Activated T-cell treated with anti-CD3 and anti-CD28 coated beads, Interleukin-2, amount 50 U/mL, for 4 hours (primary cell): Measurements from ENCODE around the gene TGFB2. TPM values are rescaled to one million over a fixed set of nuclear protein-coding genes. Genes with fewer than 3 reads are reported as not detected.

Experiments used
- ATAC-seq, 2 donors: fragments of 200-7000 bp; cut with Tn5 transposase; one replicate each; pipeline ENCODE4 v1.10.0; 2021
- DNase-seq: peaks from one replicate; pipeline ENCODE4 v3.0.0-alpha.2; 2020
- H3K27me3 Mint-ChIP-seq: one replicate; pipeline ENCODE4 v1.8.0; 2021; ENCODE audit warnings: low read depth, mixed read lengths
- H3K36me3 Mint-ChIP-seq: one replicate; pipeline ENCODE4 v1.8.0; 2022; ENCODE audit warnings: mixed read lengths; ENCODE audit not compliant: insufficient read depth
- H3K4me1 Mint-ChIP-seq: one replicate; pipeline ENCODE4 v1.8.0; 2021; ENCODE audit warnings: low read depth, mixed read lengths
- H3K4me3 Mint-ChIP-seq: one replicate; pipeline ENCODE4 v1.8.0; 2021; ENCODE audit warnings: mild to moderate bottlenecking, moderate library complexity, mixed read lengths
- H3K9me3 Mint-ChIP-seq: one replicate; pipeline ENCODE4 v1.8.0; 2021; ENCODE audit warnings: mixed read lengths
- total RNA-seq, 3 donors: library from RNA; stranded (reverse); gene quantifications; one replicate each; pipeline ENCODE4 v1.2.1, GENCODE V29; 2021

The TGFB2 gene
- total RNA-seq, 3 donors from 2014 or later: not detected

DNA sequence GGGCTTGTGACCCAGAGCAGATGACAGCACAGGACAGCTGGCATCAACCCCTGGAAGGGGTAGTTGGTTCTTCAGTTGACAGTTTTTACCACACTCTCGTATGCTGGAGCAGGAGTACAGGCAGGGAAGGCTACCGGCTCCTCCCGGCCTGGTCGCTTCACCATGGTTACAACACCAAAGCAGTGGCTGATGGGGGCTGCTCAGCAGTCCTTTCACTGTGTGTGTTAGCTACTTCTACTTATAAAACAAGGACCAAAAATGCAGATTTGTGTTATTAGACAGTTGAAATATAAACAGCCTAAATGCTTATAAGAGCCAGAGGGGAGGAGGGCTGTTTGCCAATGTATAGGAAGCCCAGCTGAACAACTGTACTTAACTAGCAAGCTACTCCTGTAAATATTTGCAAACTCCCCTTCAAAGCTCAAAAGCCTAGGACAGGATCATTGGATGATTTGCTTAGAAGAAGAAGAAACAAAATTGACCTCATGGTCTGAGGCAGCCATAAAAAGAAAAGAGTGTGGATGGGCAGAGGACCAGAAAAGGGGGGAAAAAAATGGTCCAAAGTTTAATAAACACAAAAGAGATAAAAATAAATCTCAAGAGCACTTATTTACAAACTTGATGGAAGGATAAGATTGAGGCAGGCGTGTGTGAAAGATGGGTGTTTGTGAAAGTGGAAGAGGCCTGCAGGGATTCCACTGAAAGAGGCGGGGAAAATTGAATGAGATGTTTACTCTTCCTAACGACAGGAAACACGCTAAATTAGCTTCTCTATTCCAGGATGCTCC, 57.1 kb downstream of the TGFB2 start:
- H3K4me3 Mint-ChIP-seq: no peak overlapping the region
- ATAC-seq (no peak), DNase-seq (no peak)
- no peaks in the 10 kb centered on the region for H3K4me1 Mint-ChIP-seq
- H3K36me3 Mint-ChIP-seq: no peaks in the 10 kb centered on the region
- no peaks in the 10 kb centered on the region for H3K9me3 Mint-ChIP-seq
- H3K27me3 Mint-ChIP-seq: peaks cover 3% of the 10 kb centered on the region

DNA sequence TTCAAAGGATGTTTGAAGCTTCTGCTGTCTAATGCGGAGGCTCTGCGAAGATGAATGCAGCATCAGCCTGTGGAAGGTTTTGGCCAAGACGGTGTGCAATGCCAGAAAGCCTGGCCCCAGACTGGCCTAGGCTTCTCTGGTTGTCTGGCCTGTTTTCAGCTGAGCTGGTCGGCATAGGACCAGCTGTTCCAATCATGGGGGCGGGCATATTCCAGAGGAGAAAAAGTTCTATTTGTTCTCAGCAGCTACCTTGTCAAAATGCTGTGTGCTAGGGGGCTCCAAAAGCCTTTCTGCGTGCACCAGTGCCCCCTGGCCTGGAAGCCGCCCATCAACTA, 57.6 kb downstream of the TGFB2 start:
- Mint-ChIP-seq H3K36me3 (no peaks in the 10 kb centered on the region), H3K27me3 (peaks cover 2% of the 10 kb centered on the region), H3K4me1 (no peaks in the 10 kb centered on the region), H3K9me3 (no peaks in the 10 kb centered on the region), H3K4me3 (no peak overlapping the region)
- DNase-seq (no peak), ATAC-seq (no peak)

DNA sequence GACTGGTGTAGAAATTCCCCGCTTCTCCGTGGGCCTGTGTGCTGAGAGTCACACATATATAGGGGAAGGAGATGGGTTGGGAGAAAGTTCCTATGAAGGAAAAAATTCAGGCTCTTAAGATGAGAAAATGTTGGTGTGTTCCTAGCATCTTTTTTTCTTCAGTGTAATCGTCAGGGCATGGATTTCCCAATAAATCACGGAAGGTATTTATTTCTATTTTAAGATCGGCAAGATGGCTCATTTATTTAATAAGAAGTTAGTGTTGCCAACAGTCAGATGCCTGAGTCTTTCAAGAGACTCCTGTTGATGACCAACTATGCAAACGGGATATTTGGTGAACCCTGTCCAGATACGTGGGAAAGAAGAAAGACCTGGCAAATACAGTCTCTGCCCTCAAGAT, 58.2 kb downstream of the TGFB2 start:
- Mint-ChIP-seq H3K4me3 (no peak overlapping the region), H3K9me3 (no peaks in the 10 kb centered on the region), H3K36me3 (no peaks in the 10 kb centered on the region), H3K4me1 (no peaks in the 10 kb centered on the region), H3K27me3 (peaks cover 2% of the 10 kb centered on the region)
- ATAC-seq: no peak
- no peak for DNase-seq

DNA sequence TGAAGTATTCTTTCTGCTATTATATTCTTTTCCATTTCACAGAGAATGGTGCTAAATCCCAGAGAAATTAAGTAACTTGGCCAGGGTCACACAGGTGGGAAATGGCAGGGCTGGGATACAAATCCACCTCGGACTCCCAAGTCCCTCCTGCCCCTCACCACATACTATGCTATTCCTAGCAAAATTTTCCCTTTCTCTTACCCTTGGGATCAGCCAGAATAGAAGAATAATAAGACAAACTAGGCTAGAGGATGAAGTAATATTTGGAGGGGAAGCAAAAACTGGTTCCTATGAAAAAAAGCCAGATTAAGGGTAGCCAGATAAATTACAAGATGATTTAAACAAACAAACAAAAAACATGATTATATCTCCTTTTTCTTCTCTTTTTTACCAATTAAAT, 62.5 kb downstream of the TGFB2 start:
- no peaks in the 10 kb centered on the region for H3K9me3 Mint-ChIP-seq
- DNase-seq: no peak
- H3K27me3 Mint-ChIP-seq: no peaks in the 10 kb centered on the region
- no peak for ATAC-seq
- no peaks in the 10 kb centered on the region for H3K4me1 Mint-ChIP-seq
- no peak overlapping the region for H3K4me3 Mint-ChIP-seq
- no peaks in the 10 kb centered on the region for H3K36me3 Mint-ChIP-seq

DNA sequence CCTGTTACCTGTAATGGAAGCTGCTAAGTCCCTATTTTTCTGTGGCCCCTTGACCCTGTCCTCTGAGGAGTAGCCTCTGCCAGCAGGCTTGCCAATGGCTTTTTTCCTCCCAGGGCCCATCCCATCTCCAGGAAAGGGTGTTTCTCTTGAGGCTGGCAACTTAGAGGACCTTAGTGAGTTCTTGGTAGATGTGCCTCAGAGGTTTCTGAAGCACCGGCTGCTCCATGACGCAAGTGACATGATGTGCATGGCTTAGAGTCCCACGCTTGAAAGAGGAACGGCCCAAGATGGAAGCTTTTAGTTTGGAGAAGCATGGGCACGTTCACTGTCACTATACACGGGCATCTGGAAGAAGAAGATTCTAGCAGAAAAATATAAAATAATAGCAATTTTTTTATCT, 63.0 kb downstream of the TGFB2 start:
- ATAC-seq (no peak), DNase-seq (no peak)
- H3K27me3 Mint-ChIP-seq: no peaks in the 10 kb centered on the region
- no peaks in the 10 kb centered on the region for H3K9me3 Mint-ChIP-seq
- H3K4me3 Mint-ChIP-seq: no peak overlapping the region
- no peaks in the 10 kb centered on the region for H3K36me3 Mint-ChIP-seq
- no peaks in the 10 kb centered on the region for H3K4me1 Mint-ChIP-seq

DNA sequence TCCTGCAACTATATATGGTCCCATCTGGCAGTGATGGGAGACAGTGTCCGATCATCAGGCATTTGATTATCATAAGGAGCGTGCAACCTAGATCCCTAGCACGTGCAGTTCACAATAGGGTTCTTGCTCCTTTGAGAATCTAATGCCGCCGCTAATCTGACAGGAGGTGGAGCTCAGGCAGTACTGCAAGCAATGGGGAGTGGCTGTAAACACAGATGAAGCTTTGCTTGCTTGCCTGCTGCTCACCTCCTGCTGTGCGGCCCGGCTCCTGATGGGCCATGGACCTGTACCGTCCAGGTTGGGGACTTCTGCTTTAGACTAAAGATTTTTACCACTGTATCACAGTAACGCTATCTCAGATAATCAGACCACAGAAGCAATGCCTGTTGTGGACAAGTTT, 63.8 kb downstream of the TGFB2 start:
- no peaks in the 10 kb centered on the region for H3K4me1 Mint-ChIP-seq
- H3K9me3 Mint-ChIP-seq: no peaks in the 10 kb centered on the region
- no peaks in the 10 kb centered on the region for H3K27me3 Mint-ChIP-seq
- DNase-seq (no peak), ATAC-seq (no peak)
- no peaks in the 10 kb centered on the region for H3K36me3 Mint-ChIP-seq
- no peak overlapping the region for H3K4me3 Mint-ChIP-seq

DNA sequence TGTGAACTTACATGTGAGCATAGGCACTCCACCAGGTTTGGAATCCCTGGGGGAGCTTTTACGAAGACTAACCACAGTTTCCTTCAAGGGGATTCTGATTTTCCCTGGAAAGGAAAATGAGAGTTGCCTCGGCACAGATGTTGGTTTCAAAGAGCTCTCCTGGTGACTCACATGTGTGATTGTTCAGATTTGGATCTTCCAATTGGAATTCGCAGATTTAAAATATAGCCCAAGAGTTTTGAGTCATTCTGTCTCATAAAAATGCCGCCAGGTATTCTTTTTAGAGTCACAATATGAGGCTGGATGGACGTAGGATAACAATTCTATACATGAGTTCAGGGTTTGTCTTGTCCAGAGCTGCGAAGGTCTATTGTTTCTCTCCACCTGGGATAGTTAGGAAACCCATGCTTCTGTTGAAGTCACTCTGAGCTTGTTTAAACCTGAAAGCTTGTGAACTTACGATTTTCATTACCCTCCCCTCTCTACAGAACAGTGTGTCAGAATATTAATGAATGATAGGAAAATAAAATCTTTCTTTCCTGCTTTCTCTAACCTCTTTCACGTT, 64.9 kb downstream of the TGFB2 start:
- Mint-ChIP-seq H3K9me3 (no peaks in the 10 kb centered on the region), H3K27me3 (no peaks in the 10 kb centered on the region), H3K4me3 (no peak overlapping the region), H3K4me1 (no peaks in the 10 kb centered on the region), H3K36me3 (no peaks in the 10 kb centered on the region)
- DNase-seq (no peak), ATAC-seq (no peak)

DNA sequence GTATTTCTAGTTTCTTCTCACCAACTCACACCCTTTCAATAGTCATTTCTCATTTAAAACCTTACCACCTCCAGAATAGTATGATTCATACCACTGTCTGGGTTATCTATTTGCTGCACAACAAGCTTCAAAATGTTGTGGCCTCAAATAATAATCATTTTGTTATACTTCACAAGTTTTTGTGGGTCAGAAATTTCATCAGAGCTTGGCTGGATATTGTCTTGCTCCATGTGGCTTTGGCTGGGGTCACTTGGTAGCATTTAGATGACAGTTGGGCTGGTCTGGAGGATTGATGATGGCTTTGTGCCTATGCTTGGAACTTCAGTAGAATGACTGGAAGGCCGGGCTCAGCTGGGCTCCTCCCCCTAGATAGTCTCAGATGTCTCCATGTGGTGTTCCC, 66.0 kb downstream of the TGFB2 start:
- H3K4me1 Mint-ChIP-seq: no peaks in the 10 kb centered on the region

DNA sequence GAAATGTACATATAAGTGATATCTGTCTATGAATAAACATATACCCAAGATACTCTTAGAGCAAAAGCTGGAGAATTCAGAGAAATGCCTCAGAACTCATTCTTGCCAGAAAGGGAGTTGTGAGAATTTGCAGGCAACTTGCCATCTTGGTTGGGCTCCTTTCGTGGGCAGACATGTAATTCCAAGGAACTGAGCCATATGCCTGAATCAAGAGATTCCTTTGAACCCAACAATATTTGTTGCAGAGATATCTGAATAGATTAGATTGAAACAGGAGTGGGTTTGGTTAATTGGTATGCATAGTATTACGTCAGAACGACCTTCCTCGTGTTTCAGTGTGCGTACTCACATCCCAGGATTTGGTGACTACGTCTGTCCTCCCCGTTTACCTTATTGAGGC, 67.0 kb downstream of the TGFB2 start:
- Mint-ChIP-seq H3K9me3 (peaks cover 4% of the 10 kb centered on the region), H3K4me3 (no peak overlapping the region), H3K4me1 (no peaks in the 10 kb centered on the region), H3K27me3 (no peaks in the 10 kb centered on the region), H3K36me3 (no peaks in the 10 kb centered on the region)
- DNase-seq (no peak), ATAC-seq (no peak)

More for the DNA sequence above, 66.0 kb downstream of the TGFB2 start:
- H3K4me3 Mint-ChIP-seq: no peak overlapping the region
- no peak for DNase-seq
- H3K27me3 Mint-ChIP-seq: no peaks in the 10 kb centered on the region
- no peaks in the 10 kb centered on the region for H3K36me3 Mint-ChIP-seq
- ATAC-seq: no peak
- H3K9me3 Mint-ChIP-seq: no peaks in the 10 kb centered on the region

DNA sequence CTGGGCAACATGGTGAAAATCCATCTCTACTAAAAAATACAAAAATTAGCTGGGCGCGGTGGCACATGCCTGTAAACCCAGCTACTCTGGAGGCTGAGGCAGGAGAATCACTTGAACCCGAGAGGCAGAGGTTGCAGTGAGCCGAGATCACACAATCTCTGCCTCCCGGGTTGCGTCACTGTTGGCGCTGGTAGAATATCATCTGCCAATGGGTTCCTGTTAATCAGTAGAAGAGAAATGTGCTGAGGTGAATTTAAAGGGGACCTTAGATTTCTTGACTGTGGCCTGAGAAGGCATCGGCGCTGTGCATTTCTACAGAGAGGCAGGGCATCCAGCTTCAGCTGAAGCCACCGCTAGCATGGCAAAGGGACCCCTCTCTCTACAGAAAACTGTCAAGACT, 68.0 kb downstream of the TGFB2 start:
- ATAC-seq (no peak), DNase-seq (no peak)
- Mint-ChIP-seq H3K36me3 (no peaks in the 10 kb centered on the region), H3K9me3 (peaks cover 5% of the 10 kb centered on the region), H3K4me1 (no peaks in the 10 kb centered on the region), H3K27me3 (no peaks in the 10 kb centered on the region), H3K4me3 (no peak overlapping the region)

DNA sequence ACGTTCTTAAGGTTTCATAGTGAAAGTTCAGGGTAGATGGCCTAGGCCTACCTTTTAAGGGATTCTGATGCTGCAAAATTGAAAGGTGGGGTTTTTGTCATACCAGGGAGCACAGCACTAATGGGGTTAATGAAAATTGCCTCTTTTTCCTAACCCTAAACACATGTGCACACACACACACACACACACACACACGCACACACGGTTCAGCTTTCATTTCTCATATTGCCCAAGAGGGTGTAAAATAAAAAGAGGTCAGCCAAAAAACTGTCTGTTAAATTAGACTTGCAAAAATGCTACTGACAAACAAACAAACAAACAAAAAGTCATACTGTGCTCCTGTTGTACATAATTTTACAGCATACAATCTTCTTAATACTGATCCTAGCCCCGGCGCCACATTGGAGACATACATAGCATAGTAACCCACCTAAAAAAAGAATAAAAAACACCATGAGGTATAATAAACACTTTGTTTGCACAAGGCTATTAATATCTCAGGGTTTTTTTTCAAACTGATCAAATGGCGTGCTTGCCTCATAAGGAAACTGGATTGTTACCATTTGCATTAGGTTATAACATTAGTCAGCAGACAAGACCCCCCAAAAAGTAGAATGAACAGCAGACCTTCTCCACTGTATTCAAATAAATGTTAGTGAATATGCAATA, 69.1 kb downstream of the TGFB2 start:
- DNase-seq: no peak
- H3K27me3 Mint-ChIP-seq: no peaks in the 10 kb centered on the region
- H3K4me3 Mint-ChIP-seq: no peak overlapping the region
- peaks cover 8% of the 10 kb centered on the region for H3K9me3 Mint-ChIP-seq
- H3K36me3 Mint-ChIP-seq: no peaks in the 10 kb centered on the region
- H3K4me1 Mint-ChIP-seq: no peaks in the 10 kb centered on the region
- ATAC-seq: no peak

DNA sequence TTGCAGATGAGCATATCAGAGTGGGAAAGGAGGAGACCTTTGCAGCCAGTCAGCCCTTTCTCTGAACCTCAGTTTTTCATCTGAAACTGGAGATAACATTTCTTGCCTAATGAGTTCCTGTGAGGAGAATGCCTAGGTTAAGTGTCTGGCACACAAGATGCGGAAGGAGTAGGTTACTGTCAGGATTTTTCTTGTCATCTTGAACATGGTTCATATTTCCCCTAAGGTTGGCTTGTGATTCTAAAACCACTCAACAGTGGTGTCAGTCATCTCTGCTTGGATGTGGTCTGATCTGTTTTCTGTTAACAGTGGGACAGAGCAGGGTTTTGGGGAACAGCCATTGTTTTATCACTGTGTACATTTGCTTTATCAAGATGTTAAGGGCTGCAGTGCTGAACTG, 70.6 kb downstream of the TGFB2 start:
- peaks cover 8% of the 10 kb centered on the region for H3K9me3 Mint-ChIP-seq
- ATAC-seq (no peak), DNase-seq (no peak)
- no peaks in the 10 kb centered on the region for H3K36me3 Mint-ChIP-seq
- H3K27me3 Mint-ChIP-seq: no peaks in the 10 kb centered on the region
- no peak overlapping the region for H3K4me3 Mint-ChIP-seq
- H3K4me1 Mint-ChIP-seq: no peaks in the 10 kb centered on the region

DNA sequence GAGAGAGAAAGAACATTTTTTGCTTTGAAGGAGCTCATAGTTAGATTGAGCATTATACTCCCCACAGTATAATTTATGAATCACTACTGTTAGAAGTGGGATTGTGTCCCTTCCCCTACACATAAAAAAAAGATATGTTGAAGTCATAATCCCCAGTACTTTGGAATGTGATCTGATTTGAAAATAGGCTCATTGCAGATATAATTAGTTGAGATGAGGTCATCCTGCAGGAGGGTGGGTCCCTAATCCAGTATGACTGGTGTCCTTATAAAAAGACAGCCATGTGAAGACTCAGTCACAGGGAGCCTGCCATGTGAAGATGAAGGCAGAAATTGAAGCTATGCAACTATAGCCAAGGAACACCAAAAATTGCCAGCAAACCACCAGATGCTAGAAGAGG, 76.4 kb downstream of the TGFB2 start:
- ATAC-seq: no peak
- H3K4me3 Mint-ChIP-seq: no peak overlapping the region
- H3K9me3 Mint-ChIP-seq: peaks cover 8% of the 10 kb centered on the region

DNA sequence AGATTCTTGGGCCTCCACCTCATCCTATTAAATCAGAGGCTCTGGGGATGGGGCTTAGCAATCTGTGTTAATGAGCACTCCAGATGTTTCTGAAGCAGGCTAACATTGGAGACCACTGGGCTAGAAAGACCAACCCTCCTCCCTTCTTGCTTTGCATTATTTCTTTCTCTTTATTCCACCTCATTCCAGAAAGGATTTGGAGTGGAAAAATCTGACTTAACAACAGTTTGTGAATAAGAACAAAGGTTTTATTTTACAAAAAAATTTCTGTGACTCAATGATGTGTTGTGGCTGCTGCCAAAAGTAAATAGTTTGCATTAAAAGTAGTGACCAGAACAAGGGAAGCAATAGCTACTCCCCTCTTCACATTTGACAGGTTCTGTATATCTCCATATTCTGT, 79.4 kb downstream of the TGFB2 start:
- DNase-seq (no peak), ATAC-seq (no peak)
- H3K4me1 Mint-ChIP-seq: no peaks in the 10 kb centered on the region
- H3K36me3 Mint-ChIP-seq: no peaks in the 10 kb centered on the region
- H3K4me3 Mint-ChIP-seq: no peak overlapping the region
- H3K9me3 Mint-ChIP-seq: no peaks in the 10 kb centered on the region
- H3K27me3 Mint-ChIP-seq: peaks cover 4% of the 10 kb centered on the region

More for the DNA sequence above, 76.4 kb downstream of the TGFB2 start:
- no peaks in the 10 kb centered on the region for H3K4me1 Mint-ChIP-seq
- H3K27me3 Mint-ChIP-seq: peaks cover 4% of the 10 kb centered on the region
- no peak for DNase-seq
- no peaks in the 10 kb centered on the region for H3K36me3 Mint-ChIP-seq
